IMR-90 (cell line): Measurements from ENCODE around the gene NME2. TPM values are rescaled to one million over a fixed set of nuclear protein-coding genes. Genes with fewer than 3 reads are reported as not detected.

Source experiments
- ATAC-seq: fragments of 200-7000 bp; cut with Tn5 transposase; 2 replicates; pipeline ENCODE4 v1.9.1; 2020; ENCODE audit warnings: low read depth, mild to moderate bottlenecking, moderate library complexity
- BruUV-seq: library from RNA; stranded (reverse); fragments of 400-500 nt; replicated peaks from 2 replicates; lab custom pipeline; 2021; lab: Mats Ljungman, UMichigan
- CTCF ChIA-PET: fragments of 300-600 bp; formaldehyde crosslinking; extraction: SDS; loops from one replicate; lab custom pipeline; 2021; ENCODE audit warnings: antibody characterized with exemption; lab: Yijun Ruan, JAX
- POLR2A ChIA-PET: fragments of 300-600 bp; sonication (Branson Sonifier 250); formaldehyde crosslinking; loops from one replicate; lab custom pipeline; 2022; ENCODE audit warnings: antibody characterized with exemption; ENCODE audit not compliant: unreplicated experiment; lab: Charles Lee
- DNase-seq: peaks from one replicate; pipeline ENCODE4 v3.0.0; 2013
- H2AFZ ChIP-seq: replicated peaks from 2 replicates; pipeline ENCODE3; 2013; ENCODE audit warnings: low read length, mild to moderate bottlenecking; ENCODE audit not compliant: poor library complexity
- H2AK5ac ChIP-seq: 2 replicates; pipeline ENCODE4 v1.6.1; 2013; ENCODE audit warnings: low read depth, low read length, inconsistent platforms
- H2AK9ac ChIP-seq: replicated peaks from 2 replicates; pipeline ENCODE3; 2013; ENCODE audit warnings: mild to moderate bottlenecking, low read depth, low read length, moderate library complexity; ENCODE audit not compliant: poor library complexity
- H2BK120ac ChIP-seq: 2 replicates; pipeline ENCODE4 v1.6.1; 2013; ENCODE audit warnings: low read depth, low read length, inconsistent platforms
- H2BK15ac ChIP-seq: 3 replicates; pipeline ENCODE4 v1.6.1; 2013; ENCODE audit warnings: low read depth, low read length, inconsistent platforms
- H2BK20ac ChIP-seq: 2 replicates; pipeline ENCODE4 v1.6.1; 2013; ENCODE audit warnings: low read depth, mild to moderate bottlenecking, inconsistent platforms, low read length, moderate library complexity
- H2BK5ac ChIP-seq: 2 replicates; pipeline ENCODE4 v1.6.1; 2013; ENCODE audit warnings: mild to moderate bottlenecking, low read depth, low read length, inconsistent platforms; ENCODE audit not compliant: poor library complexity, severe bottlenecking
- H3K14ac ChIP-seq: replicated peaks from 2 replicates; pipeline ENCODE4 v1.6.1; 2013; ENCODE audit warnings: low read depth, low read length, inconsistent platforms
- H3K18ac ChIP-seq: 2 replicates; pipeline ENCODE4 v1.6.1; 2013; ENCODE audit warnings: low read depth, low read length, control low read depth
- H3K23ac ChIP-seq: 2 replicates; pipeline ENCODE4 v1.6.1; 2013; ENCODE audit warnings: low read depth, low read length, inconsistent platforms
- H3K27ac ChIP-seq: 2 replicates; pipeline ENCODE4 v1.5.1; 2013; ENCODE audit warnings: mild to moderate bottlenecking, control low read depth, low read length; ENCODE audit not compliant: insufficient read depth
- H3K27me3 ChIP-seq: 2 replicates; pipeline ENCODE4 v1.6.1; 2013; ENCODE audit warnings: low read length; ENCODE audit not compliant: control insufficient read depth, insufficient read depth
- H3K36me3 ChIP-seq: 2 replicates; pipeline ENCODE4 v1.6.1; 2013; ENCODE audit warnings: low read length, mixed read lengths; ENCODE audit not compliant: control insufficient read depth, insufficient read depth
- H3K4ac ChIP-seq: 2 replicates; pipeline ENCODE4 v1.6.1; 2013; ENCODE audit warnings: low read depth, low read length, inconsistent platforms
- H3K4me1 ChIP-seq: 2 replicates; pipeline ENCODE4 v1.6.1; 2013; ENCODE audit warnings: low read length, mixed read lengths; ENCODE audit not compliant: control insufficient read depth, insufficient read depth
- H3K4me2 ChIP-seq: 2 replicates; pipeline ENCODE4 v1.6.1; 2013; ENCODE audit warnings: low read depth, mild to moderate bottlenecking, control low read depth, low read length, moderate library complexity
- H3K4me3 ChIP-seq: 2 replicates; pipeline ENCODE4 v1.5.1; 2013; ENCODE audit warnings: low read depth, mild to moderate bottlenecking, control low read depth, low read length, moderate library complexity; ENCODE audit not compliant: insufficient read depth
- H3K56ac ChIP-seq: 2 replicates; pipeline ENCODE4 v1.6.1; 2013; ENCODE audit warnings: low read length, inconsistent platforms; ENCODE audit not compliant: insufficient read depth; ENCODE audit errors: extremely low read depth
- H3K79me1 ChIP-seq, 2 experiments: 2 replicates each; pipeline ENCODE4 v1.6.1; 2013; ENCODE audit warnings: low read length in 2 of 2, inconsistent platforms in 1 of 2, low read depth in 1 of 2
- H3K9ac ChIP-seq: 2 replicates; pipeline ENCODE4 v1.6.1; 2013; ENCODE audit warnings: low read depth, low read length, control low read depth
- H3K9me1 ChIP-seq: 2 replicates; pipeline ENCODE4 v1.6.1; 2013; ENCODE audit warnings: low read length, inconsistent platforms; ENCODE audit not compliant: insufficient read depth
- H3K9me3 ChIP-seq: 2 replicates; pipeline ENCODE4 v1.6.1; 2013; ENCODE audit warnings: low read length; ENCODE audit not compliant: control insufficient read depth, insufficient read depth
- H4K20me1 ChIP-seq: 2 replicates; pipeline ENCODE4 v1.6.1; 2013; ENCODE audit warnings: low read length, inconsistent platforms; ENCODE audit not compliant: insufficient read depth
- H4K5ac ChIP-seq: 2 replicates; pipeline ENCODE4 v1.6.1; 2013; ENCODE audit warnings: mild to moderate bottlenecking, low read depth, low read length, control low read depth
- H4K8ac ChIP-seq, 2 experiments: 2 replicates each; pipeline ENCODE4 v1.6.1; 2013; ENCODE audit warnings: low read depth in 2 of 2, low read length in 2 of 2, control low read depth in 1 of 2, inconsistent platforms in 1 of 2
- H4K91ac ChIP-seq: 2 replicates; pipeline ENCODE4 v1.6.1; 2013; ENCODE audit warnings: low read depth, low read length, inconsistent platforms; ENCODE audit not compliant: insufficient read depth
- BHLHE40 ChIP-seq: fragments of 150-350 bp; IDR thresholded peaks from 2 replicates; pipeline ENCODE4 v1.6.1; 2016; ENCODE audit warnings: mild to moderate bottlenecking, low read depth, low read length
- CHD1 ChIP-seq: IDR thresholded peaks from 2 replicates; pipeline ENCODE4 v1.6.1; 2012; ENCODE audit warnings: low read depth, low read length, improper control_type of control experiment
- CTCF ChIP-seq: conservative IDR thresholded peaks from 2 replicates; pipeline ENCODE4 v1.5.1; 2012; ENCODE audit warnings: mild to moderate bottlenecking, low read depth, low read length, improper control_type of control experiment
- ELK1 ChIP-seq: fragments of 150-350 bp; IDR thresholded peaks from 2 replicates; pipeline ENCODE4 v1.6.1; 2016; ENCODE audit warnings: low read depth, mild to moderate bottlenecking, low read length, moderate library complexity, borderline replicate concordance
- FOS ChIP-seq: fragments of 150-350 bp; IDR thresholded peaks from 2 replicates; pipeline ENCODE4 v1.6.1; 2016; ENCODE audit warnings: low read depth, low read length
- MAFK ChIP-seq: IDR thresholded peaks from 2 replicates; pipeline ENCODE4 v1.6.1; 2012; ENCODE audit warnings: low read depth, low read length, improper control_type of control experiment
- MAZ ChIP-seq: IDR thresholded peaks from 2 replicates; pipeline ENCODE4 v1.6.1; 2012; ENCODE audit warnings: low read depth, mild to moderate bottlenecking, low read length, improper control_type of control experiment, moderate library complexity, borderline replicate concordance
- NFE2L2 ChIP-seq: fragments of 150-350 bp; IDR thresholded peaks from 2 replicates; pipeline ENCODE4 v1.6.1; 2016; ENCODE audit warnings: low read depth, mild to moderate bottlenecking, low read length
- RAD21 ChIP-seq: IDR thresholded peaks from 2 replicates; pipeline ENCODE4 v1.6.1; 2012; ENCODE audit warnings: low read length, improper control_type of control experiment
- RFX5 ChIP-seq: IDR thresholded peaks from 2 replicates; pipeline ENCODE4 v1.8.0; 2012; ENCODE audit warnings: low read depth, mild to moderate bottlenecking, low read length, moderate library complexity
- WGBS, 2 experiments: methylation state at CpG; one replicate each; pipeline versions ENCODE4 v1.1.5 to v1.1.7; 2013; ENCODE audit warnings: missing lambda C conversion rate in 2 of 2; ENCODE audit not compliant: insufficient read length in 1 of 2; ENCODE audit errors: extremely low coverage in 2 of 2; 5-methylcytosine and 5-hydroxymethylcytosine counted together
- dilution Hi-C: fragments of 300-500 bp; cut with HindIII; formaldehyde crosslinking; loops from one replicate; pipeline ENCODE4 v1.14.3; 2018; ENCODE audit warnings: low sequenced_read_pairs; ENCODE audit not compliant: unreplicated experiment
- in situ Hi-C: fragments of 300-500 bp; cut with MboI; formaldehyde crosslinking; loops from 3 replicates; pipeline ENCODE4 v1.14.3; 2019; ENCODE audit warnings: low sequenced_read_pairs, inconsistent platforms, mixed read lengths
- intact Hi-C: fragments of 100-400 bp; cut with micrococcal nuclease; formaldehyde crosslinking; loops from 2 replicates; pipeline ENCODE4 v1.10.0; 2022
- polyA plus RNA-seq, 3 experiments: library from polyadenylated mRNA; depleted of rRNA; stranded (reverse); fragments of >200 nt; gene quantifications; 2 replicates each; pipeline ENCODE4 v1.2.3, GENCODE V29; 2012; ENCODE audit warnings: low replicate concordance in 1 of 3
- total RNA-seq: library from RNA; depleted of rRNA; stranded (reverse); fragments of >200 nt; gene quantifications from 2 replicates; pipeline ENCODE4 v1.2.3, GENCODE V29; 2012

Gene NME2
- total and polyA plus RNA-seq, 2 of the 4 experiments (the other 2 are of a cell fraction), result 824 to 912 TPM

- Histone ChIP-seq H3K36me3 (no peaks in the 10 kb centered on the region), H2BK15ac (no peak overlapping the region), H2AK5ac (no peak overlapping the region), H2BK20ac (no peak overlapping the region), H3K79me1 (peaks cover 14 to 46% of the 10 kb centered on the region in 2 experiments; a peak in 3 of 4 replicates), H3K9ac (no peak overlapping the region), H3K27me3 (no peaks in the 10 kb centered on the region), H2BK5ac (no peak overlapping the region), H3K9me1 (peaks cover 21% of the 10 kb centered on the region), H3K4ac (no peak overlapping the region), H2AK9ac (no peak overlapping the region), H3K27ac (no peak overlapping the region), H4K5ac (no peak overlapping the region), H3K14ac (no peak overlapping the region), H3K23ac (no peak overlapping the region), H4K20me1 (peaks cover 48% of the 10 kb centered on the region), H4K91ac (no peak overlapping the region), H3K4me3 (no peak overlapping the region), H2BK120ac (no peak overlapping the region), H3K4me1 (peaks cover 6% of the 10 kb centered on the region), H3K4me2 (no peak overlapping the region; the same call in 1 of the 2 replicates), H4K8ac (no peak overlapping the region), H3K18ac (no peak overlapping the region), H3K9me3 (no peaks in the 10 kb centered on the region), H2AFZ (no peak overlapping the region), H3K56ac (no peak overlapping the region)
- intact Hi-C loops (loop anchor here (10.0 kb wide), 1 partner anchor 254 kb away; the partner anchor contains the start of gene TOB1), in situ Hi-C loops (no loop called here), dilution Hi-C loops (no loop called here)
- CTCF ChIA-PET, result interaction anchor here (0.6 kb wide), 1 partner anchor 71 kb away, joined by 3 read pairs; no protein-coding TSS in a partner anchor
- no peak for ATAC-seq
- POLR2A ChIA-PET, result no interaction called here
- no peak for TF ChIP-seq CTCF
- no peak for TF ChIP-seq MAZ
- no peak for TF ChIP-seq BHLHE40
- no peak for TF ChIP-seq ELK1
- TF ChIP-seq RFX5, result no peak
- TF ChIP-seq NFE2L2, result no peak
- TF ChIP-seq MAFK, result no peak
- TF ChIP-seq CHD1, result no peak
- TF ChIP-seq FOS, result no peak
- no peak for TF ChIP-seq RAD21
- DNase-seq, result no peak
- no TSS peak for BruUV-seq
- WGBS, 2 experiments, result 90% methylated on average over 5 of the region's 14 CpGs; no CpG with 5 or more reads in 1 of the 2 experiments
Observed at GRCh38 chr17:51118330-51119195, 47.6 kb upstream of the NME2 start.
